IMR-90 (cell line): ENCODE data around the gene CPXM1.

Source experiments
- CEBPB ChIP-seq: IDR thresholded peaks from 2 replicates; pipeline ENCODE4 v1.6.1; 2012; ENCODE audit warnings: low read depth, low read length, improper control_type of control experiment
- FOS ChIP-seq: fragments of 150-350 bp; IDR thresholded peaks from 2 replicates; pipeline ENCODE4 v1.6.1; 2016; ENCODE audit warnings: low read depth, low read length
- MAFK ChIP-seq: IDR thresholded peaks from 2 replicates; pipeline ENCODE4 v1.6.1; 2012; ENCODE audit warnings: low read depth, low read length, improper control_type of control experiment
- POLR2A ChIP-seq: IDR thresholded peaks from 2 replicates; pipeline ENCODE4 v1.6.1; 2012; ENCODE audit warnings: mild to moderate bottlenecking, low read depth, low read length
- RAD21 ChIP-seq: IDR thresholded peaks from 2 replicates; pipeline ENCODE4 v1.6.1; 2012; ENCODE audit warnings: low read length, improper control_type of control experiment
- TF ChIP-seq, protein P1 (sequence below): fragments of 150-350 bp; IDR thresholded peaks from 2 replicates; pipeline ENCODE4 v1.6.1; 2016; ENCODE audit warnings: low read depth, mild to moderate bottlenecking, low read length, moderate library complexity, borderline replicate concordance
- TF ChIP-seq, protein P2 (sequence below): conservative IDR thresholded peaks from 2 replicates; pipeline ENCODE4 v1.5.1; 2012; ENCODE audit warnings: mild to moderate bottlenecking, low read depth, low read length, improper control_type of control experiment

DNA sequence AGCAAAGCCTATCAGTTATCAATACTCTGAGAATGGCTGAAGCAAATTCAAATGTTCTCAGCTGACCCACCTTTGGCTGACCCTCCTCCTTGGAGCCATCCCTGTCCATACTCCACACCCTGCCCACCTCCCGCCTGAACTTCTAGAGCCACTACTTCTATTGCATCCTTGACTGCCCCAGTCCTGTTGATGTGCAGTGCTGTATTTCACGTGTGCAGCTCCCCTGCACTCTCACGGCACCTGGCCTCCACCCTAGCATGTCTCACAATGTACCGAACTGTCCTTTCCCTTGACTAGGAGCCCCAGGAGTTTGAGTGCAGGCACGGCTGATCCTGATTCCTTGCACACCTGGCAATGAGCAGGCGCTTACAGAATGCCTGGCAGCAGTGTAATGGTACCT lies 7.0 kb downstream of the CPXM1 start:
- TF ChIP-seq MAFK (no peak), POLR2A (no peak), RAD21 (no peak), CEBPB (no peak), FOS (no peak)
- TF ChIP-seq, protein P1, sequence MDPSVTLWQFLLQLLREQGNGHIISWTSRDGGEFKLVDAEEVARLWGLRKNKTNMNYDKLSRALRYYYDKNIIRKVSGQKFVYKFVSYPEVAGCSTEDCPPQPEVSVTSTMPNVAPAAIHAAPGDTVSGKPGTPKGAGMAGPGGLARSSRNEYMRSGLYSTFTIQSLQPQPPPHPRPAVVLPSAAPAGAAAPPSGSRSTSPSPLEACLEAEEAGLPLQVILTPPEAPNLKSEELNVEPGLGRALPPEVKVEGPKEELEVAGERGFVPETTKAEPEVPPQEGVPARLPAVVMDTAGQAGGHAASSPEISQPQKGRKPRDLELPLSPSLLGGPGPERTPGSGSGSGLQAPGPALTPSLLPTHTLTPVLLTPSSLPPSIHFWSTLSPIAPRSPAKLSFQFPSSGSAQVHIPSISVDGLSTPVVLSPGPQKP = no peak
- TF ChIP-seq, protein P2, sequence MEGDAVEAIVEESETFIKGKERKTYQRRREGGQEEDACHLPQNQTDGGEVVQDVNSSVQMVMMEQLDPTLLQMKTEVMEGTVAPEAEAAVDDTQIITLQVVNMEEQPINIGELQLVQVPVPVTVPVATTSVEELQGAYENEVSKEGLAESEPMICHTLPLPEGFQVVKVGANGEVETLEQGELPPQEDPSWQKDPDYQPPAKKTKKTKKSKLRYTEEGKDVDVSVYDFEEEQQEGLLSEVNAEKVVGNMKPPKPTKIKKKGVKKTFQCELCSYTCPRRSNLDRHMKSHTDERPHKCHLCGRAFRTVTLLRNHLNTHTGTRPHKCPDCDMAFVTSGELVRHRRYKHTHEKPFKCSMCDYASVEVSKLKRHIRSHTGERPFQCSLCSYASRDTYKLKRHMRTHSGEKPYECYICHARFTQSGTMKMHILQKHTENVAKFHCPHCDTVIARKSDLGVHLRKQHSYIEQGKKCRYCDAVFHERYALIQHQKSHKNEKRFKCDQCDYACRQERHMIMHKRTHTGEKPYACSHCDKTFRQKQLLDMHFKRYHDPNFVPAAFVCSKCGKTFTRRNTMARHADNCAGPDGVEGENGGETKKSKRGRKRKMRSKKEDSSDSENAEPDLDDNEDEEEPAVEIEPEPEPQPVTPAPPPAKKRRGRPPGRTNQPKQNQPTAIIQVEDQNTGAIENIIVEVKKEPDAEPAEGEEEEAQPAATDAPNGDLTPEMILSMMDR = no peak
